ENCODE data around the gene SLC49A4.

The SLC49A4 gene

DNA sequence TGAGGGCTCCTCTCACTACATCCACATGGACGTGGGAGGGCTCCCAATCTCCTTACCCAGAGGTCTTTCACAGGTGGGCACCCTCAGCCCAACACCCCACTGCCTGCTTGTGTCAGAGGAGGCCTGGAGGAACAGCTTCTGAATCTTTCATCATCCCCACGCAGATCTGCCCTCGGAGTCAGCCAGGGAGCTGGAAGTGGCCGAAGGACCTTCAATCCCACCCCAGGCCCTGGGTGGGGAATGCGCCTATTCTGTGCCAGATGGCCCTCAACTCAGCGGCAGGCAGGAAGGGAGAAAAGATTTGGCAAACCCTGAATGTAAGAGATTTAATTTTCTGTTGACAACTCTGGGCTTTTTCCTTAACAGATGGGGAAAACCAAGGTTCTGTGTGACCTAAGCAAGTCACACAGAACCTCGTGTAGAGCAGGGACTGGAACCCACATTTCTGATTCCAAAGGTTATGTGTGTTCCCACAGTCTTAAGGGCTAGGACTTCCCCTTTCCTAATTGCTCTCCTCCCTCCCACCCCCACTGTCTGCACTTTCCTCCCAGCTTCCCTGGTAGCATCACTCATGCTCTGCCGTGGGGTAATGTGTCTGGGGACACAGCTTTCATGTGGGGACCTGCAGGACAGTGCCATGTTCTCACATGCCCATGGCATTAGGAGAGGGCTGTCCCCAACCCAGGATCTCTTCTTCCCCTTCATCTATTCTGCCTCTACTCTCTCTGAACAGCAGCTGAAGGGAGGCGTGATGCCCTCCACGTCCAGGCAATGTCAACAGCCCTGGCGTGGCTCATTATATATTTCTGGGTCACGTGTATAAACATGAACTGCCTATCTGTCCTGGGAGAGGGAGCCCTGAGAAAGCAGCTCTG, 134.6 kb downstream of the SLC49A4 start:
- no peak overlapping the region for H3K4me3 ChIP-seq (ENCODE audit: insufficient read depth in 1 of 2, low read depth in 1 of 2, low read length in 2 of 2)
- H2BK5ac ChIP-seq (ENCODE audit: low read depth, low read length, poor library complexity, severe bottlenecking), result no peak overlapping the region
- no peak overlapping the region for H3K18ac ChIP-seq (ENCODE audit: low read depth in 1 of 2, low read length in 2 of 2)
- no peak overlapping the region for H3K23ac ChIP-seq (ENCODE audit: low read length in 2 of 2)
- no peak overlapping the region for H2AFZ ChIP-seq (ENCODE audit: low read depth, low read length)
- H4K91ac ChIP-seq (ENCODE audit: low read length), result no peak overlapping the region
- H3K4me2 ChIP-seq (ENCODE audit: low read length, poor library complexity, severe bottlenecking), result no peak overlapping the region
- no peak overlapping the region for H3K4ac ChIP-seq (ENCODE audit: low read depth in 1 of 2, low read length in 2 of 2)
- 71% methylated on average over 12 of the region's 12 CpGs for WGBS
- no peaks in the 10 kb centered on the region for H3K36me3 ChIP-seq (ENCODE audit: control insufficient read depth in 1 of 2, insufficient read depth in 2 of 2, low read depth in 1 of 2, low read length in 2 of 2)
- no peaks in the 10 kb centered on the region for H3K9me3 ChIP-seq (ENCODE audit: control insufficient read depth, low read length)
- H2AK5ac ChIP-seq (ENCODE audit: low read length, severe bottlenecking), result no peak overlapping the region
- peaks cover 62 to 64% of the 10 kb centered on the region in 2 experiments for H3K27me3 ChIP-seq (ENCODE audit: control insufficient read depth in 1 of 2, insufficient read depth in 1 of 2, low read length in 2 of 2)
- no peak overlapping the region for H2BK15ac ChIP-seq (ENCODE audit: low read depth, poor library complexity, severe bottlenecking)
- H3K4me1 ChIP-seq (ENCODE audit: control insufficient read depth, insufficient read depth, low read depth, low read length), result no peaks in the 10 kb centered on the region
- H3K14ac ChIP-seq (ENCODE audit: low read length in 2 of 2), result no peak overlapping the region
- H3K27ac ChIP-seq (ENCODE audit: low read length, poor library complexity, severe bottlenecking), result no peak overlapping the region
- no peak overlapping the region for H2BK120ac ChIP-seq (ENCODE audit: low read depth, low read length)
- H2BK12ac ChIP-seq (ENCODE audit: low read length in 2 of 2), result no peak overlapping the region
- no peak overlapping the region for H4K8ac ChIP-seq (ENCODE audit: low read length)
- no peak overlapping the region for H3K9ac ChIP-seq (ENCODE audit: low read length)
- H3K79me1 ChIP-seq (replicated peaks; ENCODE audit: low read length, poor library complexity, severe bottlenecking), result no peaks in the 10 kb centered on the region
- no peak for DNase-seq

DNA sequence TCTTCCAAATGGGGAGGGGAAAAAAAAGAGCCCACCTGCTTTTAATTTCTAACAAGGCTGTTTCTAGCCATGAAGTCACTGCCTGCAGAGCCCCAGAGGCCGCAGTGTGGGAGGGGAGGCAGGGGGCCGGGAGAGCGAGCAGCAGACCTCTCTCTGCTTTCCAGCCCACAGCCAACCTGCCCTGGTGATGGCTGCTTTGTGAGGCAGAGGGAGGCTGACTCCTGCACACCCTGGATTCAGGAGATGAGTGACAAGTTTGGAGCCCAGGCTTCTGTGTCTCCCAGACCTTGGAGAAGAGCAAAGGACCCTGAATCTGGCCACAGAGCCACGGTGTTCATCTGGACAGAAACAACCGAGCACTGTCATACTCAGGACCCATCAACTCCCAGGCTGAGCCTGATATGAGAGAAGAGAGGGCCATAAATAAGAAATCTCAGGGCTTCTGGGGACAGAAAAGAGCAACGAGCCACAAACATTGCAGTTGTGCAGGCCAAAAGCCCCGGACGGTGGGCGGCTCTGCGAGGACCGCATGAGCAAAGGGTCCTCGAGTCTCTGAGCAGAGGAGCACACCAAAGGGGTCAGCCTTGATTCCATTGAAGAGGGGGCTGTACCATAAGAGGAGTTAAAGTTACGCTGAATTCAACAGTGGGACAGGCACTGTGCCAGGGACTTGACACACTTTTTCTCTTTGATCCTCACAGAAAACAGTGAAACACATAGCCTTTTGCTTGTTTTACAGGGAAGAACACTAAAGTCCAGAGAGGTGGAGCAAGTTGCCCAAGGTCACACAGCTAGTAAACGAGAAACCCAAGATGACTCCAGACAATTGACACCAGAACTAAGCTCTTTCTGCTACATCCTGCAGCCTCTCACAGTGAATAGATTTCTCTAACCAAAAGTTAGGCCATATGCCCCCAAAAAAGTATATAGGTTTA, 135.5 kb downstream of the SLC49A4 start:
- H2AK5ac ChIP-seq (ENCODE audit: low read length, severe bottlenecking), result no peak overlapping the region
- WGBS, result 76% methylated on average over 11 of the region's 14 CpGs
- H2BK5ac ChIP-seq (ENCODE audit: low read depth, low read length, poor library complexity, severe bottlenecking), result no peak overlapping the region
- H3K79me1 ChIP-seq (replicated peaks; ENCODE audit: low read length, poor library complexity, severe bottlenecking), result no peaks in the 10 kb centered on the region
- no peak overlapping the region for H2AFZ ChIP-seq (ENCODE audit: low read depth, low read length)
- no peak overlapping the region for H2BK15ac ChIP-seq (ENCODE audit: low read depth, poor library complexity, severe bottlenecking)
- no peaks in the 10 kb centered on the region for H3K36me3 ChIP-seq (ENCODE audit: control insufficient read depth in 1 of 2, insufficient read depth in 2 of 2, low read depth in 1 of 2, low read length in 2 of 2)
- H3K23ac ChIP-seq (ENCODE audit: low read length in 2 of 2), result no peak overlapping the region
- no peak for DNase-seq
- no peak overlapping the region for H4K8ac ChIP-seq (ENCODE audit: low read length)
- no peaks in the 10 kb centered on the region for H3K9me3 ChIP-seq (ENCODE audit: control insufficient read depth, low read length)
- H4K91ac ChIP-seq (ENCODE audit: low read length), result no peak overlapping the region
- H3K4me3 ChIP-seq (ENCODE audit: insufficient read depth in 1 of 2, low read depth in 1 of 2, low read length in 2 of 2), result no peak overlapping the region
- H3K27ac ChIP-seq (ENCODE audit: low read length, poor library complexity, severe bottlenecking), result no peak overlapping the region
- no peak overlapping the region for H2BK120ac ChIP-seq (ENCODE audit: low read depth, low read length)
- no peak overlapping the region for H2BK12ac ChIP-seq (ENCODE audit: low read length in 2 of 2)
- no peak overlapping the region for H3K14ac ChIP-seq (ENCODE audit: low read length in 2 of 2)
- H3K27me3 ChIP-seq (ENCODE audit: control insufficient read depth in 1 of 2, insufficient read depth in 1 of 2, low read length in 2 of 2), result peaks cover 59 to 64% of the 10 kb centered on the region in 2 experiments
- no peak overlapping the region for H3K18ac ChIP-seq (ENCODE audit: low read depth in 1 of 2, low read length in 2 of 2)
- no peak overlapping the region for H3K4ac ChIP-seq (ENCODE audit: low read depth in 1 of 2, low read length in 2 of 2)
- H3K4me1 ChIP-seq (ENCODE audit: control insufficient read depth, insufficient read depth, low read depth, low read length), result no peaks in the 10 kb centered on the region
- no peak overlapping the region for H3K9ac ChIP-seq (ENCODE audit: low read length)
- H3K4me2 ChIP-seq (ENCODE audit: low read length, poor library complexity, severe bottlenecking), result no peak overlapping the region

All from mesenchymal stem cell (in vitro differentiated cells and primary cell).